Glomerular endothelial cell (primary cell): ENCODE measurements around the gene CDK8. TPM values are rescaled to one million over a fixed set of nuclear protein-coding genes. Genes with fewer than 3 reads are reported as not detected.
"Not testable (repeated sequence)": the region's sequence is repeated elsewhere in the genome, so short reads cannot be mapped to it uniquely, and the experiment has no call there.

Source experiments
- DNase-seq: peaks from one replicate; pipeline ENCODE4 v3.0.0-alpha.2; 2011; ENCODE audit warnings: low read depth, low spot score; ENCODE audit errors: extremely low read depth
- total RNA-seq: library from RNA; depleted of rRNA; stranded (reverse); fragments of >200 nt; gene quantifications from 2 replicates; pipeline ENCODE4 v1.2.3, GENCODE V29; 2015

The CDK8 gene
- total RNA-seq, 1 donor from 2014 or later = 18.1 TPM

- DNase-seq = no peak
These were observed 56.1 kb downstream of the CDK8 start for GRCh38 chr13:26310003-26310402.

GRCh38 chr13:26310470-26310869, 56.5 kb downstream of the CDK8 start:
- DNase-seq = no peak

- not testable (repeated sequence) for DNase-seq
These were observed 58.1 kb downstream of the CDK8 start for GRCh38 chr13:26312019-26312418.

- not testable (repeated sequence) for DNase-seq
These were observed 62.2 kb downstream of the CDK8 start for GRCh38 chr13:26316095-26316494.

- no peak for DNase-seq
These were observed 66.8 kb downstream of the CDK8 start for GRCh38 chr13:26320766-26321165.

- no peak for DNase-seq
These were observed 69.2 kb downstream of the CDK8 start for GRCh38 chr13:26323127-26323526.

GRCh38 chr13:26323764-26324163, 69.8 kb downstream of the CDK8 start:
- DNase-seq = no peak

GRCh38 chr13:26324294-26324693, 70.4 kb downstream of the CDK8 start:
- no peak for DNase-seq

GRCh38 chr13:26324867-26325266, 70.9 kb downstream of the CDK8 start:
- no peak for DNase-seq

- DNase-seq = no peak
These were observed 71.9 kb downstream of the CDK8 start for GRCh38 chr13:26325876-26326275.

GRCh38 chr13:26326562-26326961, 72.6 kb downstream of the CDK8 start:
- DNase-seq = no peak

- DNase-seq = no peak
These were observed 74.2 kb downstream of the CDK8 start for GRCh38 chr13:26327940-26328725.

GRCh38 chr13:26335158-26335557, 81.2 kb downstream of the CDK8 start:
- DNase-seq = no peak

- no peak for DNase-seq
These were observed 86.9 kb downstream of the CDK8 start for GRCh38 chr13:26340807-26341206.

- DNase-seq = no peak
These were observed 89.0 kb downstream of the CDK8 start for GRCh38 chr13:26342898-26343297.

GRCh38 chr13:26343816-26344215, 89.9 kb downstream of the CDK8 start:
- no peak for DNase-seq

GRCh38 chr13:26344980-26345379, 91.1 kb downstream of the CDK8 start:
- DNase-seq = no peak

GRCh38 chr13:26348966-26349365, 95.0 kb downstream of the CDK8 start:
- DNase-seq = no peak

GRCh38 chr13:26362261-26362660, 108.3 kb downstream of the CDK8 start:
- no peak for DNase-seq

GRCh38 chr13:26370553-26370952, 116.6 kb downstream of the CDK8 start:
- no peak for DNase-seq

GRCh38 chr13:26372747-26373146, 118.8 kb downstream of the CDK8 start:
- no peak for DNase-seq

- no peak for DNase-seq
These were observed 122.5 kb downstream of the CDK8 start for GRCh38 chr13:26376430-26376829.

- DNase-seq = no peak
These were observed 123.1 kb downstream of the CDK8 start for GRCh38 chr13:26377038-26377437.
